ENCODE results near the gene RNF212B. TPM values are rescaled to one million over a fixed set of nuclear protein-coding genes. Genes with fewer than 3 reads are reported as not detected.

Gene RNF212B
- total RNA-seq, 1 donor from 2014 or later, result not detected

DNA sequence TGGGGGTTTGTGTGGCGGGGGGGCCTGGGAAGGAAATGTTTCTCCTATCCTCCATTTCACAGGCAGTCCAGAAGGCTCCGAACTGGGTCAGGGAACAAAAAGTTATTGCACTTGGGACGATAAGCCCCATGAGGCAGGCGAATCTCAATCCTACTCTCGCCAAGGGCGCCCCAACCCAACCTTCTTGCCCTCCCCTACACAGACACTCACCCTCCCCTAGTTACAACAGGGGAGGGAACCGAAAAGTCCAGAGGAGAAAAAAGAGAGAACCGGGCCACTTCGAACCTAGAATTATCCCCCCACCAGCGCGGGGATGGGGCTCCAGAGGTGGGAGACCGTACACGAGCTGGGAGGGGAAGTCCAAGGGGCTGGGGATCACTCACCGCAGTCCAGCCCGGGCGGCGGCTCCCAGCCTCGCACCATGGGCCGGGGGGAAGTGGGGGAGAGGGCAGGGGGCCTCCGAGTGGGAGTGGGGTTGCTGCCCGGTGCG lies 47.8 kb downstream of the RNF212B start:
- Histone ChIP-seq H3K9me3 (replicated peaks) (no peaks in the 10 kb centered on the region), H3K27ac (replicated peaks) (peak overlapping the region; percentile 89), H3K27me3 (ENCODE audit: low read depth) (no peaks in the 10 kb centered on the region), H3K36me3 (no peaks in the 10 kb centered on the region), H3K4me3 (peak overlapping the region; percentile 86), H3K4me1 (peaks cover 45% of the 10 kb centered on the region)
- DNase-seq, result no peak
- intact Hi-C loops (cut with micrococcal nuclease), result no loop called here
- no peak for TF ChIP-seq CTCF (IDR thresholded peaks at IDR 0.05; ENCODE audit: borderline replicate concordance)

DNA sequence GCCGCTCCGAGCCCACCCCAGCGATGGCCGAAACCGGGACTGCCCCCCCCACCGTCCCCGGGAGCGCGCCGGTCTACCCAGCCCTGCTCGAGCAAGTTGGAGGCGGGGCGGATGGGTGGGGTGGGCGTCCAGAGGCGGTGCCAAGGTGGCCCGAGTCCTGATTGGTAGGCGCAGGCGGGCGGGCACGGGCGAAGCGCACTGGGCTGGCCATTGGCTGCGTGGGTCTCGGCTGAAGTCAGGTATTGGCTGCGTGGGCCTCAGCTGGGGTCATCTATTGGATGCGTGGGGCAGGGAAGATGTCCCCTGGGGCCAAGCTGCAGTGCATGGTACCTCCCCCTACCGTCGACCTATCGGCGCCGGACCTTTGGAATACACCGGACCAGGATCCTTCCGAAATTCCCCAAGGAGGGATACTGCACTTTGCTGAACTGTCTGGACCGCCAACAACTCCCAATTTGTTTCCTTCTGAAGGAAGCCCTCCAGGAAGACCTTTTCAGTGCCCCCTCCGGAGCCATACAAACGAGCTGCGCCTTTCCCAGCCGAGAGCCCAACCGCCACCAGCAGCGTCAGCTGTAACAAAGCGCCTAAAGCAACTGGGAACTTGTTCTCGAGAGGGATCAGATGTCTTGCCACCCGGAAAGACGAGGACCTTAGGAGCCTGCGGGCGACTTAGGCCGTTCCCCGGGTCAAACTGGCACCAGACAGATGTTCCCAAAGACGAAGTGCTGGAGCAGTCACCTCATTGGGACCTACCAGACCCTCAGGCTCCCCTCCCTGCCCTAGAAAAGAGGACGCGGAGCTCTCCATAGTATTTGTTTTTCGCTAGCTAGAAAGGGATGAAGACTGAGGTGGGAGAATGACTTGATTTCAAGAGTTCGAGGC lies 48.5 kb downstream of the RNF212B start, which contains the start of gene HOMEZ:
TSS of gene HOMEZ (minus strand) at position 113 of the 882 bp plus-strand sequence. CDS start 180 bp downstream, outside the sequence.
- Histone ChIP-seq H3K4me3 (peak within 1 kb of the TSS; percentile 86), H3K27me3 (ENCODE audit: low read depth) (no peaks in the 10 kb centered on the region), H3K27ac (replicated peaks) (peak within 1 kb of the TSS; percentile 89), H3K9me3 (replicated peaks) (no peaks in the 10 kb centered on the region), H3K4me1 (peaks cover 45% of the 10 kb centered on the region), H3K36me3 (no peaks in the 10 kb centered on the region)
- DNase-seq, result peak; percentile 99
- intact Hi-C loops (cut with micrococcal nuclease), result no loop called here
- peak; percentile 38 for TF ChIP-seq CTCF (IDR thresholded peaks at IDR 0.05; ENCODE audit: borderline replicate concordance)

DNA sequence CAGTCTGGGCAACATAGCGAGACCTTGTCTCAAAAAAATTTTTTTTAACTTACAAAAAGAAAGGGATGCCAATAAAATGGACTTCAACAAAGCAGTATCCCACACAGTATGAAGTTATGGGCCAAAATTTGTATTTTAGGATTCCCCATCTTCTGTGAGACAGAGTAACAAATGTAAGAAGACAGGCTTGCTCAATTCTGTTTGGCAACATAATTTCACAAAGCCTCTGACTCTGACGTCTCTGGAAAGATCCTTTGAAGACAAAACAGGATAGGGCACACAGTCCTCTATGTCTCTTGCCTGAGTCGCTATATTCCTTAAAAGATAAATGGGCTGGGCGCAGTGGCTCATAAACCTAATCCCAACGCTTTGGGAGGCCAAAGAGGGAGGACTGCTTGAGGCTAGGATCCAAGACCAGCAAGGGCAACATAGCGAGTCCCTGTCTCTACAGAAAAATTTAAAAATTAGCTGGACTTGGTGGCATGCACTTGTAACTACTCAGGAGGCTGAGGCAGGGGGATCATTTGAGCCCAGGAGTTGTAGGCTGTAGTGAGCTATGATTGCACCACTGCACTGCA lies 49.3 kb downstream of the RNF212B start:
- DNase-seq, result no peak
- Histone ChIP-seq H3K27ac (replicated peaks) (peak overlapping the region; percentile 89), H3K36me3 (no peaks in the 10 kb centered on the region), H3K4me3 (peak overlapping the region; percentile 86), H3K27me3 (ENCODE audit: low read depth) (no peaks in the 10 kb centered on the region), H3K4me1 (peaks cover 45% of the 10 kb centered on the region), H3K9me3 (replicated peaks) (no peaks in the 10 kb centered on the region)
- intact Hi-C loops (cut with micrococcal nuclease), result no loop called here
- TF ChIP-seq CTCF (IDR thresholded peaks at IDR 0.05; ENCODE audit: borderline replicate concordance), result no peak

GRCh38 chr14:23294734-23295561 lies 57.2 kb downstream of the RNF212B start:
- DNase-seq, result no peak
- no peaks in the 10 kb centered on the region for H3K27me3 ChIP-seq (ENCODE audit: low read depth)
- H3K27ac ChIP-seq (replicated peaks), result peak overlapping the region; percentile 17
- TF ChIP-seq CTCF (IDR thresholded peaks at IDR 0.05; ENCODE audit: borderline replicate concordance), result peak; percentile 88
- peaks cover 12% of the 10 kb centered on the region for H3K36me3 ChIP-seq
- peak overlapping the region; percentile 21 for H3K4me3 ChIP-seq
- no peaks in the 10 kb centered on the region for H3K9me3 ChIP-seq (replicated peaks)
- intact Hi-C loops (cut with micrococcal nuclease), result no loop called here
- peaks cover 43% of the 10 kb centered on the region for H3K4me1 ChIP-seq
